ENCODE results near the gene POU2AF3.

Gene POU2AF3

GRCh38 chr11:111349191-111349695, 50.9 kb downstream of the POU2AF3 start:
- DNase-seq (ENCODE audit: insufficient read length) (no peak), FAIRE-seq (peak; percentile 60)
- TF ChIP-seq TAF1 (IDR thresholded peaks at IDR 0.05; ENCODE audit: borderline replicate concordance, low read depth, low read length): no peak
- TF ChIP-seq POLR2A (IDR thresholded peaks at IDR 0.05; ENCODE audit: low read depth, low read length): no peak
- no peak for TF ChIP-seq POLR2AphosphoS5 (IDR thresholded peaks at IDR 0.05; ENCODE audit: low read depth, low read length)

DNA sequence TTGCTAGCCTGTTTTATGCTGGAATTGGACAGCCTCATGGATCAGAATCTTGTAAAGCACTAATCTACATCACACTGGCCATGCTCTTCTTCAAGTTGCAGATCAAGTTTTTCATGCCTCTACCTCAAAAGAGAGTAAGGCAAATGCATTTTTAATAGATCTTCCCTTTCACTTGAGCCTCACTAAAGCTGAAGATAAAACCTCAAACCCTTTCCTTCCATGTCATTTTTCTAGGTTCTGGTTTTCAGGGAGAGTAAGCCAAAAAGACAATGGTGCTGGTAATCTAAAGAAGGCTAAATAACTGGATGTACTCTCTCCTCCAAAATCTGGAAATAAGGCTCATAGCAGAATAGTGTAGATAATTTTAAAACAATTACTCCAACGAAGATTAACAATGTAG, 52.5 kb downstream of the POU2AF3 start:
- DNase-seq (ENCODE audit: insufficient read length) (no peak), FAIRE-seq (peak; percentile 84)
- no peak for TF ChIP-seq POLR2A (IDR thresholded peaks at IDR 0.05; ENCODE audit: low read depth, low read length)
- TF ChIP-seq TAF1 (IDR thresholded peaks at IDR 0.05; ENCODE audit: borderline replicate concordance, low read depth, low read length): no peak
- no peak for TF ChIP-seq POLR2AphosphoS5 (IDR thresholded peaks at IDR 0.05; ENCODE audit: low read depth, low read length)

DNA sequence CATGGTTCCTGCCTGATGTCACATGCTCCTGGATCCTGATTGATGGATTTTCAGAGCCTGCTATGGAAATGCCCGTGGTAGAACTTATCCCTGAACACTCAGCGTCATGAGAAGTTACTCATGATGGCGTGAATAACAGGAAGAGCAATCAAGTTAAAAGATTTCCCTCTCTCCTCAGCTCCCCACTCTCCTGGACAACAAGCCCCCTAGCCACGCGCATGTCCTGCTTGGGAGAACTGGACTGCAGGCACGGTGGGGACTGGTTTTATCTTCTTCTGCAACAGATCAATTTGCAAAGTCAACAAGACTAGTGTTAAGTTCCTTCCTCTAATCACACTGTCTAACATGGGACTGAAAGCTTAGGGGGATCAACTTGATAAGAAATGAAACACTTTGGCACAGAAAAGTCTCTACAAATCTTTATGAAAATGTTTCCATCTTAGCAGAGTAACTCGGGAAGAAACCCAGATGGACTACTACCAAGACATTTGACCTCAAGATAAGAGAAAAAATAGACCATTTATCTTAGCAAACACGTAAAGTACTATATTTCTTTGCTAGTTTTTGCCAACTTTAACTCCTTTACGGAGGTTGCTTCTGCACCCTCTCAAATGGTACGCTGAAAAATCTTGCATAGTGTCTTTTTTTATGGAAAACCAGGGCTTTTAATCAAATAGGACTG, 53.2 kb downstream of the POU2AF3 start:
- FAIRE-seq: peak; percentile 54
- TF ChIP-seq POLR2AphosphoS5 (IDR thresholded peaks at IDR 0.05; ENCODE audit: low read depth, low read length) (peak; percentile 15; the same call in 1 of the 2 replicates), POLR2A (IDR thresholded peaks at IDR 0.05; ENCODE audit: low read depth, low read length) (no peak; the same call in none of the 2 replicates)
- DNase-seq (ENCODE audit: insufficient read length): no peak

- FAIRE-seq (peak; percentile 74), DNase-seq (ENCODE audit: insufficient read length) (no peak)
- TF ChIP-seq POLR2AphosphoS5 (IDR thresholded peaks at IDR 0.05; ENCODE audit: low read depth, low read length): no peak; the same call in 1 of the 2 replicates
- TF ChIP-seq POLR2A (IDR thresholded peaks at IDR 0.05; ENCODE audit: low read depth, low read length): no peak
- no peak for TF ChIP-seq TAF1 (IDR thresholded peaks at IDR 0.05; ENCODE audit: borderline replicate concordance, low read depth, low read length)
These were observed 53.9 kb downstream of the POU2AF3 start for GRCh38 chr11:111352231-111352746.

DNA sequence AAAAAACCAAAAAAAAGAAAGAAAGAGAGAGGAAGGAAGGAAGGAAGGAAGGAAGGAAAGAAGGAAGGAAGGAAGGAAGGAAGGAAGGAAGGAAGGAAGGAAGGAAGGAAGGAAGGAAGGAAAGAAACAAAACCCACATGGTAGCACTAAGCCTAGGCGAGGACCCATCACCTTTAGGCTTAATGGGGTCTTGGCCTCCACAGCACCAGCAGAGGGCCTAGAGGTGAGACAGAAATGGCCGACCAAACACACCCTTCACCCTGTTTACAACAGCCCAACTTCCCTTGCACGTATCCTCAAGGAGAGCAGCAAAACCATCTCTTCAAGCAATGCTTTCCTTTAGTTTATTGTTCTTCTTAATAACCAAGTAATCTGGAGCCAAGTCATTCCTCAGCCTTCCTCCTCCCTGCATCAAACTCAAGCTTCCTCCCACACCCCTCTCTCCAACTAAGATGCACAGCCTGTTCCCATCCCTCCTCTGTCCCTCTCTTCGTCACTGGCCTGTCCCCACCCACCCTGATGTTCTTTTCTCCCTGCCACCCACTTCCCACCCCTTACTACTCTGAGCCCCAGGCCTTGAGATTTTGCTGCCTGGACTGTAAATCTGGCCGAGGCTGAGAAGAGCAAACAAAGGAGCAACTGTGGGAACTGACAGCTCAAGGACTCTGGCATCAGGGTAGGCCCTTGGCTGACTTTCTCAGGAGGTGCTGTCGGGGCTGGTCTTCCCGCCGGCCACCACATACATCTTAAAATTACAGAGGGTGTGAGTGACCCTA, 54.8 kb downstream of the POU2AF3 start:
- peak; percentile 63 for FAIRE-seq
- TF ChIP-seq POLR2A (IDR thresholded peaks at IDR 0.05; ENCODE audit: low read depth, low read length) (0 out of 2 replicates have a peak, but pooled peaks have one; percentile 39), TAF1 (IDR thresholded peaks at IDR 0.05; ENCODE audit: borderline replicate concordance, low read depth, low read length) (no peak), POLR2AphosphoS5 (IDR thresholded peaks at IDR 0.05; ENCODE audit: low read depth, low read length) (peak; percentile 52; the same call in 1 of the 2 replicates)
- no peak for DNase-seq (ENCODE audit: insufficient read length)

DNA sequence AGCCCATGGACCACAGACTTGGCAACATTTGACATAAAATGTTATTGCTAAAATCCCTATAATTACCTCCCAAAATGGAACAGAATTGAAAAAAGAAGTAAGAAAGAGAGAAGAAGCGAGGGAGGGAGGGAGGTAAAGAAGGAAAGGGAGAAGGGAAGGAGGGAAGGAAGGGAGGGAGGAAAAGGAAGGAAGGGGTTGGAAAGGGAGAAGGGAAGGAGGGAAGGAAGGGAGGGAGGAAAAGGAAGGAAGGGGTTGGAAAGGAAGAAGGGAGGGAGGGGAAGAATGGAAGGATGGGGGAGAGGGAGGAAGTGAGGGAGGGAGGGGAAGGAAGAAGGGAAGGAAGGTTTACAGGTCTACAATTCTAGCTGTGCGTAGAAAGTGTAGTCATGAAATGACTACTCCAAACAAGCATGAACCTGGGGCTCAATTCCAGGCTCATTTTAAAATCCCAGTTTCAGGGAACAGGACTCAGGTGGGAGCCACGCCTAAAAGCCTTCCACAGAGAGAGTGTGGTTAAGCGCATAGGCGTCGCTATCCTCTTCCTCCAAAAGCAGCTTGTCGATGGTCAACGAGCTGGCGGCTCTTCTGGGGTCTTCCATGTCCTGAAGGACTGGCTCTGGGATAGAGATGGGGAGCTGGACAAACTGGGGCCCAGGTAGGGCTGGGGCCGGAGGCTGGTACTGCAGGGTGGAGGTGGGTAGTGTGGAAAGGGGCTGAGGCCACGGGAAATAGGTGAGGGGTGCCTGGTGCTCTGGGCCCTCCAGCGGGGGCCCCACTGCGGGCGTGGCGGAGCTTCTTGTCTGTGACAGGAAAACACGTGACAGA, 55.6 kb downstream of the POU2AF3 start:
- TF ChIP-seq TAF1 (IDR thresholded peaks at IDR 0.05; ENCODE audit: borderline replicate concordance, low read depth, low read length) (no peak), POLR2A (IDR thresholded peaks at IDR 0.05; ENCODE audit: low read depth, low read length) (peak; percentile 13; the same call in 1 of the 2 replicates)
- DNase-seq (ENCODE audit: insufficient read length): no peak
- no peak for FAIRE-seq

GRCh38 chr11:111354601-111354891, 56.2 kb downstream of the POU2AF3 start:
- FAIRE-seq: no peak

DNA sequence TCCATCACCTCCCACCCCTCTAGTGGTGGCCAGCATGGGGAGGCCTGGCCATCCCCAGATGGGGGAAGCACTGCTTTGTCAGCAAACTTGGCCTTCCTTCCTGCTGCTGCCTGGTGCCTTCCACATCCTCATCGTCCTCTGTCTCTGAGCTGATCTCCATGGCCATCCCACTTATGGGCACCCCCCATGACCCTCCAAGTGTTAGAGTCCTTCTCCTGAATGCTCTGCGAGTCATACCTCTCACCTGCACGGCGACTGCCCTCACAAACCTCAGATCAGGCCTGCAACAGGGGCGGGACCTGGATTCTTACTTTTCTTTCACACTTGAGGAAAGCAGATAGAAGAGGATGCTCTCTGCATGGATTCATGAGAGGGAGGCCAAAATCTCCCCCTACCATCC, 56.8 kb downstream of the POU2AF3 start:
- FAIRE-seq (peak; percentile 50), DNase-seq (ENCODE audit: insufficient read length) (no peak)
- TF ChIP-seq POLR2A (IDR thresholded peaks at IDR 0.05; ENCODE audit: low read depth, low read length) (0 out of 2 replicates have a peak, but pooled peaks have one; percentile 4), POLR2AphosphoS5 (IDR thresholded peaks at IDR 0.05; ENCODE audit: low read depth, low read length) (no peak)

More at GRCh38 chr11:111354601-111354891, 56.2 kb downstream of the POU2AF3 start:
- TF ChIP-seq POLR2A (IDR thresholded peaks at IDR 0.05; ENCODE audit: low read depth, low read length) (0 out of 2 replicates have a peak, but pooled peaks have one; percentile 1), POLR2AphosphoS5 (IDR thresholded peaks at IDR 0.05; ENCODE audit: low read depth, low read length) (no peak)
- DNase-seq (ENCODE audit: insufficient read length): no peak

DNA sequence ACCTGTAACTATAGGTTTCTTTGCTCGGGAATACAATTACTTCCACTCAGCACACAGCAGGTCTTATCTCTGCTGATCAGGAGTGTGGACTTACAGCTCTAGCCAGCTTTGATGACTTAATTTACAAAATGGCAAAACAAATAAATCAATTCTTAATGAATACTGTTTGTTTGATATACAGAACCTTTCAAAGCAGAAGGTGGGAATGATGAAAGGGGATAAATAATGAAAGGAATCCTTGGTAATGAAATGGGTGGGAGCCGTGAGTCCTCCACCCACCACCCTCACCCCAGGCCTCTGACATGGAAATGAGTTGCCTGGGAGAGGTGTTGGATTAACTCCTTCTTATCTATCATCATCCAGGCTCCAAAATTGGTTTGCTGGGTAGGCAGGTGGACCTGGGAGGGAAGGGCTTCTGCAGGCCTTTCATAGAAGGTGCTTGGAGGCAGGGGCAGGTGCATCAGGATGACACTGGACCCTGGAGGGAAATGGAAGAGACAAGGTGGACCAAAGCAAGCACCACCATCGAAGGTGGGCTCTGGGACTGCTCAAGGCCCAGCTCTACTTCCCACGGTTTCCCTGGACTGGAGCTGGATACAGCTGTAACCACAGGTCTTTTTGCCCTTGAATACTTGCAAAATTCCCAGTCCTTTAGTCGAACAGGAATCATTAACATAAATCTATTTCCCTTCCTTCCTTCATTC, 57.8 kb downstream of the POU2AF3 start:
- peak; percentile 33 for FAIRE-seq
- no peak for DNase-seq (ENCODE audit: insufficient read length)

DNA sequence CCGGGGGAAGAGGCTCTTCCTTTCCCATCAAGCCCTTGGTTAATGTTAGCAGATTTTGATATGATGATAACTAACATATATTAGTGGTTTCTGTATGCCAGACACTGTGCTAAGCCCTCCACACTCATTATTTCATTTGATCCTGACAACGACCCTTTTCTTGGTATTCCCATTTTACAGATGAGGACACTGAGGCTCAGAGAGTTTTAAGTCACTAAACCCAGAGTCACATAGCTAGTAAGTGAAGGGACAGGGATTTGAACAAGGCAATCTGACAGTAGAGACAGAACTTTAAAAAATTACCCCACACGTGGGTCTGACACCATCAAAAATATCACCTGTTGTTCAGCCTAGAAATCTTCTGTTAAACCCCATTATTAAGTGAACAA, 58.3 kb downstream of the POU2AF3 start:
- FAIRE-seq (no peak), DNase-seq (ENCODE audit: insufficient read length) (no peak)
- TF ChIP-seq POLR2A (IDR thresholded peaks at IDR 0.05; ENCODE audit: low read depth, low read length) (no peak), TAF1 (IDR thresholded peaks at IDR 0.05; ENCODE audit: borderline replicate concordance, low read depth, low read length) (no peak), POLR2AphosphoS5 (IDR thresholded peaks at IDR 0.05; ENCODE audit: low read depth, low read length) (no peak)

More for the DNA sequence above, 57.8 kb downstream of the POU2AF3 start:
- no peak for TF ChIP-seq POLR2A (IDR thresholded peaks at IDR 0.05; ENCODE audit: low read depth, low read length)
- no peak for TF ChIP-seq TAF1 (IDR thresholded peaks at IDR 0.05; ENCODE audit: borderline replicate concordance, low read depth, low read length)
- no peak for TF ChIP-seq POLR2AphosphoS5 (IDR thresholded peaks at IDR 0.05; ENCODE audit: low read depth, low read length)
